SW 1271 (cell line): ENCODE data around the gene MCCC2.
"Not testable (repeated sequence)": the region's sequence is repeated elsewhere in the genome, so short reads cannot be mapped to it uniquely, and the experiment has no call there.

Experiments used
- DNase-seq, 2 experiments: peaks; one replicate each; lab custom pipeline; 2025; lab: John Stamatoyannopoulos, UW

MCCC2 gene

DNA sequence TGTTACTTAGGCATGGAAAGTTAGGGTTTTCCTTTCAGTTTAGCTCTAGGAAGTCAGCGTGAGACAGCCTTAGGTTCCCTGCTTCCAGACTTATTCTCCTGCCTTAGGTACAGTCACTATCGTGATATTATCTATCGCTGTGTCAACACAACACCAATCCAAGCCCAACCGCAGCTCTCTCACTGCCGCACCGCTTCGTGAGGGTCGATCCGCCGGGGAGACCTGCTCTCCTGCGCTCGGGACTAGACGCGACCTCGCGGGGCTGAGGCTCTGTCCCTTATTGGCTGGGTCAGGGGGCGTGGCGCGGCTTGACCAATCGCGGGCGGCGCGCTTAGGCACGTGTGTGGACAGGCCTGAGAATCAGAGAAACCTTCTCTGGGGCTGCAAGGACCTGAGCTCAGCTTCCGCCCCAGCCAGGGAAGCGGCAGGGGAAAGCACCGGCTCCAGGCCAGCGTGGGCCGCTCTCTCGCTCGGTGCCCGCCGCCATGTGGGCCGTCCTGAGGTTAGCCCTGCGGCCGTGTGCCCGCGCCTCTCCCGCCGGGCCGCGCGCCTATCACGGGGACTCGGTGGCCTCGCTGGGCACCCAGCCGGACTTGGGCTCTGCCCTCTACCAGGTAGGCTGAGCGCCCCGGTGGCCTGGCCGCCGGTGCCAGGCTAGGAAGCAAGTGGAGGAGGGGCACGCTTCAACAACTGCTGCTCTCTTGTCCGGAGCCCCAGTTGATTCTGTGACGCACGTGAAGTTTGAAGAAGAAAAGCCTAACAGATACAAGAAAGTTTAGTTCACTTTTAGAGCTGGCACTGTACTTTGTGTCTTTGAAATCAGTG lies at the start of gene MCCC2:
MCCC2 (plus strand) TSS at position 400 of the 825 bp plus-strand sequence; CDS start at position 486, 86 bp downstream.
- DNase-seq, result peak; percentile 96 to 97

DNA sequence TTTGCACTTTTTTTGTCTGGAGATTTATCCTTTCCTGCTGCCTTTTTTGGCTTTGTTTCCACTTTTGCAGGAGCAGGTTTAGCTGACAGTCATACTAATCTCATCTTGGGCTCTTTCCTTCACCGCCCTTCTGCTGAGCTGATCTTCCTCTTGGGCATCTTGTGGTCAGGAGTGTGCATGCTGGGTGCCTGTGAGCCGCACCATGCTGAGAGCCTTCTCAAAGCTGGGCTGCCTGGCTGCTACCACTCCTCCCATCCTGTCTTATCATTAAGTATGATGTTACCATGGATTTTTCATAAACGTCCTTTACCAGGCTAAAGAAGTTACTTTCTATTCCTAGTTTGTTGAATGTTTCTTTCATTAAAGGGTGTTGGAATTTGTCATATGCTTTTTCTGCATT lies 49.5 kb upstream of the MCCC2 start:
- no peak for DNase-seq

DNA sequence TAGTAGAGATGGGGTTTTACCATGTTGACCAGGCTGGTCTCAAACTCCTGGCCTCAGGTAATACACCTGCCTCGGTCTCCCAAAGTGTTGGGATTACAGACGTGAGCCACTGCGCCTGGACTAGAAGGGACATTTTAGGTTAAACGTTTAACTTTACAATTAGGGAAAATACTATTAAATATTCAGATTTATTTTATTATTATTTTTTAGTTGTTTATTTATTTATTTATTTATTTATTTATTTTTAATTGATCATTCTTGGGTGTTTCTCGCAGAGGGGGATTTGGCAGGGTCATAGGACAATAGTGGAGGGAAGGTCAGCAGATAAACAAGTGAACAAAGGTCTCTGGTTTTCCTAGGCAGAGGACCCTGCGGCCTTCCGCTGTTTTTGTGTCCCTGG lies 36.3 kb upstream of the MCCC2 start:
- DNase-seq, result not testable (repeated sequence)

DNA sequence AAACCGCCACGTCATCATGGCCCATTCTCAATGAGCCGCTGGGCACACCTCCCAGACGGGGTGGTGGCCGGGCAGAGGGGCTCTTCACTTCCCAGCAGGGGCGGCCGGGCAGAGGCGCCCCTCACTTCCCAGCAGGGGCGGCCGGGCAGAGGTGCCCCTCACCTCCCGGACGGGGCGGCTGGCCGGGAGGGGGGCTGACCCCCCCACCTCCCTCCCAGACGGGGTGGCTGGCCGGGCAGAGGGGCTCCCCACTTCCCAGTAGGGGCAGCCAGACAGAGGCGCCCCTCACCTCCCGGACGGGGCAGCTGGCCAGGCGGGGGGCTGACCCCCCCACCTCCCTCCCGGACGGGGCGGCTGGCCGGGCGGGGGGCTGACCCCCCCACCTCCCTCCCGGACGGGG lies 35.6 kb upstream of the MCCC2 start:
- DNase-seq, result not testable (repeated sequence)

DNA sequence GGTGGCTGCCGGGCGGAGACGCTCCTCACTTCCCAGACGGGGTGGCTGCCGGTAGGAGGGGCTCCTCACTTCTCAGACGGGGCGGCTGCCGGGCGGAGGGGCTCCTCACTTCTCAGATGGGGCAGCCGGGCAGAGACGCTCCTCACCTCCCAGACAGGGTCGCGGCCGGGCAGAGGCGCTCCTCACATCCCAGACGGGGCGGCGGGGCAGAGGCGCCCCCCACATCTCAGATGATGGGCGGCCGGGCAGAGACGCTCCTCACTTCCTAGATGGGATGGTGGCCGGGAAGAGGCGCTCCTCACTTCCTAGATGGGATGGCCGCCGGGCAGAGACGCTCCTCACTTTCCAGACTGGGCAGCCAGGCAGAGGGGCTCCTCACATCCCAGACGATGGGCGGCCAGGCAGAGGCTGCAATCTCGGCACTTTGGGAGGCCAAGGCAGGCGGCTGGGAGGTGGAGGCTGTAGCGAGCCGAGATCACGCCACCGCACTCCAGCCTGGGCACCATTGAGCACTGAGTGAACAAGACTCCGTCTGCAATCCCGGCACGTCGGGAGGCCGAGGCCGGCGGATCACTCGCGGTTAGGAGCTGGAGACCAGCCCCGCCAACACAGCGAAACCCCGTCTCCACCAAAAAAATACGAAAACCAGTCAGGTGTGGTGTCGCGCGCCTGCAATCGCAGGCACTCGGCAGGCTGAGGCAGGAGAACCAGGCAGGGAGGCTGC lies 35.0 kb upstream of the MCCC2 start:
- DNase-seq, result not testable (repeated sequence)

DNA sequence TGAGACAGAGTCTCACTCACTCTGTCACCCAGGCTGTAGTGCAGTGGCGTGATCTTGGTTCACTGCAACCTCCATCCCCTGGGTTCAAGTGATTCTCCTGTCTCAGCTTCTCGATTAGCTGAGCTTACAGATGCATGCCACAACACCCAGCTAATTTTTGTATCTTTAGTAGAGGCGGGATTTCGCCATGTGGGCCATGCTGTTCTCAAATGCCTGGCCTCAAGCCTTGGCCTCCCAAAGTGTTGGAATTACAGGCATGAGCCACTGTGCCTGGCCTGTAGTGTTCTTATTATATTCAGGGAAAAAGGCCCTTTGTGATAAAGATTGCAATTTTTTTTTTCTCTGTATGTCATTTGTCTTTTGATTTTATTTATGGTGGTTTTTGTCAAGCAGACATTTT lies 24.0 kb upstream of the MCCC2 start:
- no peak for DNase-seq

DNA sequence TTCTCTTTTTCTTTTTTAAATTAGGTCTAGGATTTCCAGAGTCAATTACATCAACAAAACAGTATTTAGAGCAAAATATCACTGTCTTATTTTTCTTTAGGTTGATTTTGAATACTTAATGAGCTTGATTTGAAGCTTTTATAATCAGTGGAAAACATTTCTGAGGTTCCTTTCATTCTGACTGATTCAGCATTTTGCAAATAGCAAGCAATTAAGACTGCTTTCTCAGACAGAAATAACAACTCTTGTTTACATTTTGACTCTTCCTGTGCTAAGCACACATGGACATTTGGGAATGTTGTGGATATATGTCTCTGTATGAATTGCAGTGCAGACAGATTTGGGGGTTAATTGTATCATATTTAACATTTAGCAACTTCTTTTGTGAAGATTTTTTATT lies 22.2 kb upstream of the MCCC2 start:
- DNase-seq, result no peak

DNA sequence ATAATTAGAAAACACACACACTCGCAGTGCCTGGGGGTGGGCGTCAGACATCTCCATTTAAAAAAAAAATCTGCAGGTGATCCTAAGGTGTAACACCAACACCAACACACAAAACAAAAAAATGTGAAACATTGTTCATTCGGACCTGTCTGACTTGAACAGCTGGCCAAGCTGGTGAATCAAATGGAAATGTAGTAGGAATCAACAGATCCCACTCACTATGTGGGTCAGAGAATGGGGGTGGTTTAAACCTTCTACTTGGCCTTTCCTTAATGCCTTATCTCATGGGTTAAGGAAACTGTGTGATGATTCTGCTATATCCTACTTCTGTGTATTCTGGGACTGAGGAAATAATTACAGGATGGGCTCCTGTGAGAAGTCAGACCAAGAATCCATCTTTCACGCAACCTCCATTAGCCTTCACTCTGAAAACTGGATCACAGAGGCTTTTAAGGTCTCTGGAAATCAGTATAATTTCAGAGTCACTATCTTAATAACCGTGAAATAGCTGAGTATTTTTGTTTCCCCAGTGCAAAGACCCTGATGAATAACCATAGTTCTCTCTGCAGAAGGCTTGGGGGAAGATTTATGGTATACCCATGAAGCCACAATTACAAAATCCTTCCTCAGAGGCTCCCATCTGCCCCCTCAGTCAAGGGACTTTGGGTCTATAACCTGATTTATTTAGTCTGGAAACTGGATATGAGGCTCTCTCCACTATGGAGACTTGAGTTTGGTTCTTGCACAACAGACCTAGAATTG lies 17.2 kb upstream of the MCCC2 start:
- no peak for DNase-seq

DNA sequence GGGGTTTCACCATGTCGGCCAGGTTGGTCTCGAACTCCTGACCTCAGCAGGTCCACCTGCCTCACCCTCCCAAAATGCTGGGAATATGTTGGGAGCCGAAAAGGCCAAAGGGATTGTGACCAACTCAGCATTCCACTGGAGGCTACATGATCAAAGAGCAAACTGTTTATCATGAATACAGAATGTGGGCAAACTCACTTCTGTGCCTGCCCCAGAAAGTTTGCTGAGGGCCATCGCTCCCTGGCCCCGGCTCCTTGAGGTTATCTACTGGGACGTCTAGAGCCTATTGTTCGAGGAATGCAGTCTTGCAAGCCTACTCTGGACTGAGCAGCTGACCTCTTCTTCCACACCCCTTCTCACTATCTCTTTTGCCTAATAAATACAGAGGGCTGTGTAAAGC lies 15.3 kb upstream of the MCCC2 start:
- DNase-seq, result not testable (repeated sequence)

DNA sequence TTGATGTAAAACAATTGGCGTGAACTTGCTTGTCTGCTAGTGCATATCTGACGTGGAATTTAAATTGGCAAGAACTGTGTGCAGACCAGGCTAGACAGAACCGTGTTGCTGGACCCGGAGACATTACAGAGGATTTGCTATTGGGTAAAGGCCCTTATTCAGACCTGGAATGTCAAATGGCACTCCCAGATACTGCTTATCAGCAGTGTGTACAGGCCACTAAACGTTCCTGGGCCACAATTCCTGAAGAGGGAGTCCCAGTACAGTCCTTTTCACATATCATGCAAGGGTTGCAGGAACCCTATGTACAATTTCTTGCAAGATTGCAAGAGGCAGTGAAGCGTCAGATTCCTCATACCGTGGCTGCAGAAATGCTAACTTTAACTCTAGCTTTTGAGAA lies 13.5 kb upstream of the MCCC2 start:
- DNase-seq, result no peak

DNA sequence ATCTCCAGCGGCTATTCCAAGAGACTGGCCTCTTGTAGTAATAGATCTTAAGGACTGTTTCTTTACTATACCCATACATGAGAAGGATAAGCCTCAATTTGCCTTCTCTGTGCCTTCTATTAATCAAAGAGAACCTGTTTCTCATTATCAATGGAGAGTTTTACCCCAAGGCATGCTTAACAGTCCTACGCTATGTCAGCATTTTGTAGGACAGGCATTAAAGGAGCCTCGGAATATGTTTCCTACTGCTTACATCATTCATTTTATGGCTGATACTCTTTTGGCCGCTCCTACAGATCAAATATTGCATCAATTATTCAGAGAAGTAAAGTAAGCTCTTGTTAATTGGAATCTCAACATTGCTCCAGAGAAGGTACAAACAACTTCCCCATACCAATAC lies 11.6 kb upstream of the MCCC2 start:
- DNase-seq, result not testable (repeated sequence)

DNA sequence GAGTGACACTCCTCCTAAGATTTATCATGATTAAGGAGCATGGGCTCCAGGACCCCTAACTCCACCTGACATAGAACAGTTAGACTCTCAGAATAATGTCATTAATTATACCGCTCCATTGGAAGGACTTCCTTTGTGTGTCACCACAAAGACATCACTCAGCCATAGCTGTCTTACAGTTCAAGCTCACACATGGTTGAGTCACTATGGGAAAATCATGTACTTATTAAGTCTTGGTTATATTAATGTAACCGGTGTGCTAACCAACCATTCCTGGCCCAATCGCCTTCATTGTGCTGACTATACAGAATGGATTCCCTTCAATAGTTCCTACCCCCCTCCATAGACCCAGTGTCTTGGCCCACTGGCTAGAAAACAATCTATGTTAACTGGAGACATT lies 10.9 kb upstream of the MCCC2 start:
- DNase-seq, result no peak

DNA sequence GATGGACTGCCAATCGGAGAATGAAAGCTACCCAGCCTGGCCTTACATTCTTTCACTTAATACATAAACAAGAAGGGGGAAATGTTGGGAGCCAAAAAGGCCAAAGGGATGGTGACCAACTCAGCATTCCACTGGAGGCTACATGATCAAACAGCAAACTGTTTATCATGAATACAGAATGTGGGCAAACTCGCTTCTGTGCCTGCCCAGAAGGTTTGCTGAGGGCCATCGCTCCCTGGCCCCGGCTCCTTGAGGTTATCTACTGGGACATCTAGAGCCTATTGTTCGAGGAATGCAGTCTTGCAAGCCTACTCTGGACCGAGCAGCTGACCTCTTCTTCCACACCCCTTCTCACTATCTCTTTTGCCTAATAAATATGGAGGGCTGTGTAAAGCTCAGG lies 9.3 kb upstream of the MCCC2 start:
- not testable (repeated sequence) for DNase-seq

DNA sequence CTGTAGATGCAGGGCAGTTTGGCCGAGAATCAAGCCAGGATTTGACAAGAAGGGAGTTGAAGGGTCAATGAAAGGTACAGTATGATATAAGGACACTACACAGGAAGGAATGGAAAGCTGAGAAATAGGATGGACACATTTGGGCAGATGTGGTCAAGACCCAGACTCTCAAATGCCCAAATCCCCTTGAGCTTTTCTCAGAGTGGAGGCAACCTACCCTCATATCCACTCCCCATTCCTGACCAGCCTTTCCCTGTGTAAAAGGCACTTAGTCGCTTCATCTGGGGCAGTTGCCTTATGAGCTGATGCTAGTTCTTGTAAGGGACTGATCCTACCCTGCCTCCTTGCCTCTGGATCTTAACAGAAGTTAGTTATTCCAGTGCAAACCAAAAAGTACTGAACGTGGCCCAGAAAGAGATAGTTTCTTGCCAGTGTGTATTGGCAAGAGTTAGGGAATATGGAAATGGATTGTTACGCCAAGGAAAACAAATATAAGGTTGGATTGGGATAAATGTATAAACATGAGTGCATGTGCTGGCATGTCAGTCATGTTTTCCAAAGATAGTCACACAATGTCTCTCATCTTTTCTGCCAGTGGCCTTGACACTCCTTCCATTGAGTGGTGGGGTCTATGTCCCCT lies 4.1 kb upstream of the MCCC2 start:
- DNase-seq, result no peak

DNA sequence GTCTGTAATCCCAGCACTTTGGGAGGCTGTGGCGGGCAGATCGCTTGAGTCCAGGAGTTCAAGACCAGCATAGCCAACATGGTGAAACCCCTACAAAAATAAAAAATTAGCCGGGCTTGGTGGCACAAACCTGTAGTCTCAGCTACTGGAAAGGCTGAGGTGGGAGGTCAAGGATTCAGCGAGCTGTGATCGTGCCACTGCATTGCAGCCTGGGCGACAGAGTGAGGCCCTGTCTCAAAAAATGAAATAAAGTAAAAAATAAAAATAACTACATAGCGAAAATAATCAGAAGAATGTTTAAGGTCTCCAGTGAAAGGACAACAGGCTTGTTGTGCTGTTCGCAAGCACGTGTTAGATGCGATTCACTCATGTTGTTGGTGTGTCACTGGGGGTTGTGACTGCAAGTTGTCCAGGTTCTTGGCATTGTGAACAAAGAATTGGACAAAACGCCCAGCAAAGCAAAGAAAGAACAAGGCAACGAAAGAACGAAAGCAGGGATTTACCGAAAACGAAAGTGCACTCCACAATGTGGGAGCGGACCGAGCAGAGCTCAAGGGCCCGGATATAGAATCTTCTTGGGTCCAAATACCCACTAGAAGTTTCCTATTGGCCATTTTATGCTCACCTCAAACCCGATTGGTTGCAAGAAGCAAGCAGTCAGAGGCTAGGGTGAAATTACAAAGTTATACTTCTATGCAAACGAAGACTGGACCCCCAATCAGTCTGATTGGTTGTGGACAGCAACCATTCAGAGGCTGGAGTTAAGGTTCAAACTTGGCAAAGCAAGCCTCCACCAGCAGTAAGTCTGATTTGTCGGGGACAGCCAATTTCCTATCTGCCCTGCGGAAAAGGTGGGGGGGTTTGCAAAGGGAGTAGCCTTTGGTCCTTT lies 844 bp upstream of the MCCC2 start:
- DNase-seq, result peak; percentile 90 to 93

DNA sequence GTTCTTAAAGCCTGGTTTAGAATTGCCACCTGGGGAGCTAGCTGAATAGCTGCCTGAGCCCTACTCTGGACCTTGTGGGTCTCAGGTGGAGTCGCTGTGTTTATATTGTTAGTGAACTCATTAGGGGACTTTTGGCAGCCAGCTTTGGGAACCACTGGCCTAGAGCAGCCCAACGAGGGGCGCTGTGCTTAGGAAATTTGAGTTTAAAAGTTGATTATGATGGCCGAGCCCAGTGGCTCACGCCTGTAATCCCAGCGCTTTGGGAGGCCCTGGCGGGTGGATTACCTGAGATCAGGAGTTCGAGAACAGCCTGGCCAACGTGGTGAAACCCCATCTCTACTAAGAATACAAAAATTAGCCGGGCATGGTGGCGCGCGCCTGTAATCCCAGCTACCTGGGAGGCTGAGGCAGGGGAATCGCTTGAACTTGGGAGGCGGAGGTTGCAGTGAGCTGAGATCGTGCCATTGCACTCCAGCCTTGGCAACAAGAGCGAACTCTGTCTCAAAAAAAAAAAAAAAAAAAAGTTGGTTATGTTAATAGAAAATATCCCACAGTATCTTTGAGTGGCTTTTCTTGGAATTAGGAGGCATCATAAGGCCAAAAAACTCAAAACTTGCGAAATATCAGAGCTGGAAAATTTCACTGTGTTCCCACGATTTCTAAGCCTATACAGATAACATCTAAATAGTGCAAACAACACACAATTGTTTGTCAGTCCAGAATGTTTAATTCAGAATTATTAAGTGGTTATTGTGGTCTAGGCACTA lies 809 bp downstream of the MCCC2 start:
- peak in 1 of 2 experiments; percentile 57 for DNase-seq

DNA sequence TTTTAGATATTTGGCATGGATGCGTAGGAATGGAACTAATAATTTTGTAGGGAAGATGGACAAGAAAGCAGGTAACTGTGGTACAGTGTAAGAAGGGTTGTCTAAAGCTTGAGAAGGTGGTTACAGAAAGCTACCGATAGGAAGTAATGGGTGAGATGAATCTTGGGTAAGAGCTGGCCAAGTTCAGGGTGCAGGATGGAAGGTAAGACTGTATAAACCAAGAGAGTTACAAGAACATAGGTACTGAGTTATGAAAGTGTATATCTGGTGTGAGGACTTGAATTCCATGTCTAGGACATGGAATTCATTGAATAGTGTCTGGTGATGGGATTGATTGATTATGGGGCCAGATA lies 1.4 kb downstream of the MCCC2 start:
- DNase-seq, result no peak

DNA sequence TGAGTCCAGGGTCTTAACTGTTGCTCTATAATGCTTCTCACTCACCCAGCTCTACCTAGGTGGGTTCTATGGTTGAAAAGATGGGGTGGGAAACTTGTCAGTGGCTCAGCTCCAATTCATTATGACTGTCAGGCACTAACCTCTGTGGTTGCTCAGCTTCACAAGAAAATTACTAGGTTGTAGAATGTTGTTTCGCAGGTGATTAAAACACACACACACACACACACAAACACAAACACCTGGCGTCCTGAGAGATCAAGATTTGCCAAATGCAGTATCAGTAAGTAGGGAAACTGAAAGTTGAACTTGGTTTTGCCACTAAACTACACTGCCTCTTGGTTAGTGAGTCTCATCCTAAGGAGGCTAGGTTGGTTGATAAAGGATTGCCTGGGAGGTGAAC lies 2.8 kb downstream of the MCCC2 start:
- no peak for DNase-seq

DNA sequence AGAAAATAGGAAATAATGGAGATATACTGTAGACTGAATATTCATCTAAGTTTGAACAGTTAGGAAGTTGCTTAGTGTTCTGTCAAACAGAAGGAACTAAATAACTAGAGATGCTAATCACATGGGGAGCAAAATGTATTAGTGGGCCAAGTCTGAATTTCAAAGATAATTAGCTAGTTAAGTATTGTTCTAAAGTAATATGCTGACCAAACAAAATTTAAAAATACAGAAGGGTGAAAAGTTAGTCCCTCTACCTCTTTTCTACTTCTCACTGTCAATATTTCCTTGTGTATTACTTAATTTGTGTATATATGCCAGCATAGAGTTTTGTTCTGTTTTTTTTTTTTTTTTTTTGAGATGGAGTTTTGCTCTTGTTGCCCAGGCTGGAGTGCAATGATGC lies 4.0 kb downstream of the MCCC2 start:
- DNase-seq, result no peak

DNA sequence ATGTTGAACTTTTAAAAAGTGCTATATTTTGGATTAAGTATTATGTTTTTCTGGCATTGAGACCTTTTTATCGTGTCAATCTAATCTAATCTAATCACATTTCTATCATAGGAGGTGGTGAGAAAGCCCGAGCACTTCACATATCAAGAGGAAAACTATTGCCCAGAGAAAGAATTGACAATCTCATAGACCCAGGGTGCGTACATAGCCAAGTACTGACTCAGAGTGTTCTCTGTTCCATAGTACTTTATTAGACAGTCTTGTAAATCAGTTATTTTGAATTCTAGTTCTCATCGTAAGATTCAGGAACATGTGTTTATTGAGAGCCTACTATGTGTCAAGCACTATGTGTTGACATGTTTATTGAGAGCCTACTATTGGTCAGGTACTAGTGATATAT lies 9.0 kb downstream of the MCCC2 start:
- no peak for DNase-seq
